GM21390 (cell line): ENCODE results near the gene POLDIP3.

Experiments
- ATAC-seq: cut with Tn5 transposase; IDR thresholded peaks from one replicate; pipeline ENCODE4 v1.9.1; 2021; ENCODE audit not compliant: unreplicated experiment

POLDIP3 gene, protein sequence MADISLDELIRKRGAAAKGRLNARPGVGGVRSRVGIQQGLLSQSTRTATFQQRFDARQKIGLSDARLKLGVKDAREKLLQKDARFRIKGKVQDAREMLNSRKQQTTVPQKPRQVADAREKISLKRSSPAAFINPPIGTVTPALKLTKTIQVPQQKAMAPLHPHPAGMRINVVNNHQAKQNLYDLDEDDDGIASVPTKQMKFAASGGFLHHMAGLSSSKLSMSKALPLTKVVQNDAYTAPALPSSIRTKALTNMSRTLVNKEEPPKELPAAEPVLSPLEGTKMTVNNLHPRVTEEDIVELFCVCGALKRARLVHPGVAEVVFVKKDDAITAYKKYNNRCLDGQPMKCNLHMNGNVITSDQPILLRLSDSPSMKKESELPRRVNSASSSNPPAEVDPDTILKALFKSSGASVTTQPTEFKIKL

DNA sequence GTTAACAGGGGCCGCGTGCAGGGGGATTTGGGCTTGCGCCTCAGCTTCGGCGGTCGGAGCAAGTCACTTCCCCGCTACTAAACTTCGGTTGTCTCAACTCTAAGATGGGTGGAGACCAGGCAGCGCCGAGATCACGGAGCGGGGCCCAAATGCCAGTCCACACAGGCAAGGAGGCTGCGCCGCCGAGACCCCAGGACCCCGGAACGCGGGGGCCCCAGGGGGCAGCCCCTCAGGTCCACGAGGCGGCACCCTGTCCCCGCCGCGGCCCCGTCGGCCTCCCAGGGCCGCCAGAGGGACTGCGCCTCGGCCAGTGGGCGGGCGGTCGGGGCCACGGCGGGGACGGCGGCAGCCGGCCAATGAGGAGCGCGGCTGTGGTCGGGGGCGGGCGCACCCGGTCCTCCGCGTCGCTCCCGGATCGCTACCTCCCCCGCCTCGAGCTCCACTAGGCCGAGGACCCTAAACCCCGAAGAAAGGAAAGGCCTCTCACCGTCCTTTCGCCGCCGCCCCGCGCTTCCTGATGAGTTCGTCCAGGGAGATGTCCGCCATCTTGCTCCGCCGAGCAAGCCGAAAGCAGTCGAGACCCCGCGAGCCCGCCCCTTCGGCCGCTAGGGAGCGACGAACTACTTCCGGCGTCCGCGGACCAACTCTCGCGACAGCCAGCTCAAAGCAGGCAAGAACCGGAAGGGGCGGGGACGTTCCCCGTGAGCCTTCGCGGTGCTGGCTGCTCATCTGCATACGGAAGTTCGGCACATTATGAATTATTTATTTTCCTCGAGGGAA, at the start of gene POLDIP3:
Gene POLDIP3 (minus strand): TSS at position 572 of the 780 bp plus-strand sequence. CDS start 26 bp downstream, at position 546.
- ATAC-seq = peak; percentile 60

DNA sequence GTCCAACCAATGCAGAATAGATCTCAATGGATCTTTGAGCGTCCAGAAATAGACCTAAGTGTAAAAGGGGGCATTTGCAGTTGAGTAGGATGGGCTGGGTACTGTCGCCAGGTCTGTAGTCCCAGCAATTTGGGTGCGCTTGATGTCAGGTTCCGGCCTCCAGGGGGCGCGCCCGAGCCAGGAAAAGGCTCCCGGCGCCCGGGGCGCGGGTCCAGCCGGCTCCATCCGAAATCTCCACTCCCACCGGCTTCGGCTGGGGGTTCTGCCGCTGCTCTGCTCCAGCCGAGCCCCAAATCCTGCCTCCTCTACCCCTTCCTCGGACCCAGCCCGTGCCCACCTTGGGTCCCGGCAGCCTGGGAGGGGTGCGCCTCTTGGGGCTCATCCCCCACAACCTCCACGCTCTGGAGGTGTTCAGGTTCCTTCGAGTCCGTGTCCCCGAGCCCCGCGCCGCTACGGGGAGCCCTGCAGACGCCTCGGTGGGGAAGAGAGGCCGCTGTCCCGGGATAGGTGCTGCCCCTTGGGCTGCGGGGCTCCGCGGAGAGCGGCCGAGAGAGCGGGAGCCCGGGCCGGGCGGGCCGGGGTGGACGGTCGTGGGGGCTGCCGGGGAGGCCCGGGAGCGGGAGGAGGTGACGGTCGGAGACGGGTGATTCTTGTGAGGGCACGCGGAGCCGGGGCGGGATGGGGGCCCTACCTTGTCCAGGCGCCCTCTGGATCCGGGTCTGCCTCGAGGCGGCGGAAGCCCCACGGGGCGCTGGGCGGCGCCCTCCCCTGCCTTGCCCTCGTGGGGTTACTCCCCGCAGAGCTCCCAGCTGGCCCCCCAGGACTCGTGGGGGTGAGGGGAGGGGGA, 47.5 kb upstream of the POLDIP3 start:
- no peak for ATAC-seq

DNA sequence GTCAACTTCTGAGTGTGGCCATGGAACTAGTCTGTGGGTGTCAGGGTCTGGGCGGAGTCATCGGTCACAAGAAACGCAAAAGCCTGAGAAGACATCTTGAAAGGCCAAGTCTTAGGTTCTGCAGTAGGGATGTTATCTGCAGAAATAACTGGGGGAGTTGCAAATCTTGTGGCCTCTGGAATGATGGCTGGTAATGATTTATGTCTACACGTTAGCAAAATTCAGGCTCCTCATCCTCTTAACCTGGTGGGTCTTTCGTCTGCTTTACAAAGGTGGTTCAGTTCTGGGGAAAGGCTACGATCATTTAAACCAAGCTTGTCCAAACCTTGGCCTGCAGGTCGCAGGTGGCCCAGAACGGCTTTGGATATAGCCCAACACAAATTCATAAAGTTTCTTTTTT, 41.9 kb upstream of the POLDIP3 start:
- ATAC-seq = no peak

DNA sequence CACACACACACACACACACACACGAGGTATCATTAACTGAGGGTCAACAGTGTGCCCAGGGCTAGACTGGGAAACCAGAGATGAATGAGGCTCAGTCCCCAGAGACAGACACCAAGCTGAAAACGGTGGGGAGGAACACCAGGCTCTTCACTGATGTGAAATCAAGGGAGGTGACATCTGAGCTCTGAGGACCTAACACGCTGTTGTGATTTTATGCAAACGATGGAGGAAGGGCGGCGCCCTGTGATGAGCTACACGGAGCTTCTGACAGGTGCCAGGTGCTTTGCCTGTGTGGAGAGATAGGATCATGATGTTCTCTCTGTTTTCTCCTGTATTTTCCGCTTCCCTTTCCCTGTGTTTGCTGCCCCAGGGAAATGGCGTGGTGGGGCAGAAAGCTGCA, 41.0 kb upstream of the POLDIP3 start:
- no peak for ATAC-seq

DNA sequence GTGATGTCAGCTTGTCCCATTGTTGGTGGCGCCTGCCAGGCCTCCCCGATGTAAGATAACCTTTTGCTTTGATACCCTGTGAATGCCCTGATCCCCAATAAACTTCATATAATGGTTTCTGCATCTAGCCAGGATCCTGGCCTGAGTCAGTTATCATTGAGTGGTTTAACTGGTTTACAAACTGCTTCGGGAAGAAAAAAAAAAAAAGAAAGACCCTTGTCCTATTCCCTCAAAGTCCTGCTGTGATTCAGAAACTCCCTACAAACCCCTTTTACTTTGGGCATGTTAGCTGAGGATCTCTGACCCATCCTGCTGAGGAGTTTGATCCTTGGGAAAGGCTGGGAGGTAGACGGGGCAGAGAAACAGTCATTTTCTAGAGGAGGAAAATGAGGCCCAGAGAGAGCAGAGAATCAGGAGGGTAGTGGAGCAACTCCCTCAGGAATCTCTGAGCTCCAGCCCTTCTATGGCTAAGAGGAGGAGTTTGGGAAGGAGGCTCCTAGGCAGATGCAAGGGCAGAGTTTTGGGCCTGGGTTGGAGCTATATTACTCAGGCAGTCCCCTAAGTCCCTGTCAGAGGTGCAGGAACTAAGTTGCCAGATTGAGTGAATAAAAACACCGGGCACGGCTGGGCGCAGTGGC, 39.9 kb upstream of the POLDIP3 start:
- ATAC-seq = no peak

DNA sequence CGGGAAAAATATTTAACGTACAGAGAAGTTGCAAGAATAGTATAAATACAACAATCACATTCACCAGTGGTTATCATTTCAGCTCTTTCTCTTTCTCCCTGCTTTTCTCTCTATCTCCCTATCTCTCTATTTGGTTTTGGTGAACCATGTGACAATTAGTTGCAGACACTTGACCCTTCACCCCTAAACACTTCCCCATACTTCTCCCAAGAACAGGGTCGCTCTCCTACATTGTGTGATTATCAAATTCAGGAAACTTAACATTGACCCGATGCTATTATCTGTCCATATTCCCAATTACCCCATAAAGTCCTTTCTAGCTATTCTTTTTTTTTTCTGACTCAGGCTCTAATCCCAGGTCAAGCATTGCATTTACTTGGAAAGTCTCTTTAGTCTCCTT, 39.3 kb upstream of the POLDIP3 start:
- no peak for ATAC-seq

DNA sequence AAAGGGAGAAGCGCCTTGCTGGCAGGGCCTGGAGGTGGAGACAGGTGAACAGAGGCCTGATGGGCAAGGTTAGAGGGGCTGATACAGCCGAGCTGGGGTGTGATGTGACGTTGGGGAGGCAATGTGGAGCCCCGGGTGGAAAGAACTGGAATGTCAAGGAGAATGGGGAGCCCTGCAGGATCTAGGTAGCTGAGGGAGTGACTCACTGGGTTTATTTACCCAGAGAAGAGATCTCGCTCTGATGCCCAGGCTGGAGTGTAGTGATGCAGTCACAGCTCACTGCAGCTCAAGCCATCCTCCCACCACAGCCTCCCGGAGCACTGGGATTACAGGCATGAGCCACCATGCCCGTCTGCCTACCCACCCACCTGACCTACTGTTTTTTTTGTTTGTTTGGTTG, 36.5 kb upstream of the POLDIP3 start:
- no peak for ATAC-seq

DNA sequence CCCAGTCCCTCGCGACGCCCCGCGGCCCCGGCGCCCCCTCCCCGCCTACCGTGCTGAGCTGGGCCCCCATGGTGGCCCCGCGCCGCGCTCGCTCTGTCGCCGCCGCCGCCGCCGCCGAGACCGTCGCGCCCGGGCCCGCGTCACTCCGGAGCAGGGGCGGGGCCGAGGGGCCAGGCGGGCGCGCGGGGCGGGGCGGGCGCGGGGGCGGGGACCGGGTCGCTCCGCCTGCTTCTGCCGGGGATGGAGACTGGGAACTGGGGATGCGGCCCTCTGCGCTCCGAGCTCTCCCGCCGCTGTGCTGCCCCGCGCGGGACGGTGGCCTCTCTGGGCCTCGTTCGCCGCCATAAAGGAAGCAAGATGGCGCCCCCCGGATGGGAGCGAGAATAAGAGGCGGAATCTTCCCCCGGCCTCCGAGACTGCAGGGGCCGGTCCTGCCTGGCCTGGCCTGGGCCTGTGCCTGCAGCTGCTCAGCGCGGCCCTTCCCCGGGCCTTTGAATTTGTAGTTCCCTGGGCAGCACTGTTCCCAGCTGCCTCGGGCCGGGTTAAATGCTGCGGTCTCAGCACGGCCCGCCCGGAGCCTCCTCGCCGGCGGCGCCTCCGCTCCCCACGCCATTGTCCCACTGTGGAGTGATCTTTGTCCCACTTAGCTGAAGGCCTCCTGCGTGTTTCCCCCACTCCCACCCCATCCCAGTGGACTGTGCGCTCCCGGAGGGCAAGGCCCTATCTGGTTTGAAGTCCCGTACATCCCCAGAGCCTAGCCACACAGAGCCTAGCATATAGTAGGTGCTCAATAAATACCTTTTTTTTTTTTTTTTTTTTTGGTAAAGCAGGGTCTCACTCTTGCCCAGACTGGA, 34.8 kb upstream of the POLDIP3 start, which contains the start of gene CYB5R3:
Gene CYB5R3 (minus strand): TSS at position 147 of the 854 bp plus-strand sequence. CDS start 77 bp downstream, at position 70.
- peak; percentile 49 for ATAC-seq

DNA sequence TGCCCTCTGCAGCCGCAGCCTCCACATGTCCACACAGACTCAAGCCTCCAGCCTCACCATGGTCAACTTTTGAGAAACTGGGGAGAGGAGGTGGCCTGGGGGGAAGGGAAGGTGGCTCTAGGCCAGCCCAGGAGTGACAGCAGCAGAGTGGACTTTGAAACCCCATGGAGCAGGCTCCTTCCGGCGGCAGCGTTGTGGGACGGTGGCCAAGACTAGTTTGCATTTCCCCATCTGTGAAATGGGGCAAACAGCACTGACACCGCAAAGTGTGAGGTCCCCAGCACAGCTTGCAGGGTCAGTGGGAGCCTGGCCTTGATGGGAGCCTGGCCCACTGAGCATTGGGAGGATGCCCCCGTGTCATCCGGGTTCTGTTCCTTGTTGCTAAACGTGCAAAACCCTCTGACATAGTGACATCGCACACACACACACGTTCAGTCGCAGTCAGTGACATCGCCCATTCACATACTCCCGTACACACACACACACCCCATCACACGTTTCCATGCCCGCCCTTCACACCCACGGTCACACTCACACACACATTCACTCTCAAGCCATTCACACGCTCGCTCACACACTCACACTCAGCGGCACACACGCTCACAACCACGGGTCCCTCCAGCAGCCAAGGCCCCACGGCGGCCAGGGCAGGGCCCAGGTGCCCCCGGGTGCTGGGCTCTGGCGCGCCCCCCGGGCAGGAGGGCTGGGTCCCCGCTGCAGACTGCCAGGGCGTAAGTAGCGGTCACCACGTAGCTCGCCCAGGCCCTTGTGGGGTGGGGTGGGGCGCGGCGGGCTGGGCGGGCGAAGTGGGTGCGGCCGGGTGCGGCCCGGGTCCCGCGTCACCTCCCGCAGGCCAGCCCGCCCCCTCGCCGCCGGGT, 33.9 kb upstream of the POLDIP3 start:
- peak; percentile 28 for ATAC-seq

DNA sequence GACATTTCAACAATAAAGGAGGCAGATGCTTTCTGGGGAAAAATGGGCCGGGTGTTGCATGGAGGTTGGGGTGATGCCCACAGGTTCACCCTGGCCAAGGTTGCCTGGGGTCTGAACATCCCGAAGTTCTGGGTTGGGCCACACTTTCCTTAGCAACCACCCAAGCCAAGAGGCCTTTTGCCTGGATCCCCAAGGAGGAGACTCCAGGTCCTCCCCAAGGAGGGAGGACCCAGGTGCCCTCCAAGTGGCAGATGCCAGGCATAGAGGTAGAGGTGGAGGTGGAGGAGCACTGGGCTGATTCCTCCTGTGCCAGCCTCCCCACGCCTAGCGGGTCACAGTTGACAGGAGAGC, 33.3 kb upstream of the POLDIP3 start:
- ATAC-seq = no peak

DNA sequence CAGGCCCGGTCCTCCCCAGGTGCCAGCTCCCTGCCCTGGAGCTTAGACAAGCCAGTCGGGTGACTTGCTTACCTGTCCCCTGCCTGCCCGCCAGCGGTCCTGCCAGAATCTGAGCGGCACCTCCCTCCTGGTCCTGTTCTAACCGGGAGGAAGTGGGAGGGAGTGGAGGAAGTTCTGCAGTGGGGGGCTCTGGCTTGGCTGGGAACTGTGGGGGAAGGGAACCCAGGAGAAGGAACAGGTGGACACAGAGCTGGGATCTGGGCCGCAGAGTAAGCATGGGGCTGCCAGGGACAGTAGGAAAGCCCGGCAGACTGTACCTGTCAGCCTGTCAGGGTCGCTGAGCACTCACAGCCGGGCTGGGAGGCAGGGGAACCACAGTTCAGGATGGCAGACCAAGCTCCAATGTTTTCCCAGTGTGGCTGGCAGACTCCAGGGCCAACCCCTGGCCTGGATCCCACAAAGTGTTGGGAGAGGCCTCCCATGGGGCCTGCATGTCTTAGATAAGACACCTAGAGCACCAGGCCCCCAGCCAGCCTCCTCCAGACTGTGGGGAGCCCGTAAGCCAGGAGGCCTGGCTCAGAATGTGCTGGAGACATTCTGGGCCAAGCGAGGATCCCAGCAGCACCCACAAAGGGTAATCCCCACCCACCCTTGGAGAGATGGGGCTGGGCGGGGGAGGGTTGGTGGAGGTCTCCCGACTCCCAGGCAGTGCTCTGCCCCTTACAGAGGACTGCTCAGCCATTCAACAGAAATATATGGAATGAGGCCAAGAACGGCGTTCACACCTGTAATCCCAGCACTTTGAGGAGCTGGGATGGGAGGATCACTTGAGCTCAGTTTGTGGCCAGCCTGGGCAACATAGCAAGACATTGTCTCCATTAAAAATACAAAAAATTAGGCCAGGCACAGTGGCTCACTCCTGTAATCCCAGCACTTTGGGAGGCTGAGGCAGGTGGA, 32.2 kb upstream of the POLDIP3 start:
- ATAC-seq = no peak

DNA sequence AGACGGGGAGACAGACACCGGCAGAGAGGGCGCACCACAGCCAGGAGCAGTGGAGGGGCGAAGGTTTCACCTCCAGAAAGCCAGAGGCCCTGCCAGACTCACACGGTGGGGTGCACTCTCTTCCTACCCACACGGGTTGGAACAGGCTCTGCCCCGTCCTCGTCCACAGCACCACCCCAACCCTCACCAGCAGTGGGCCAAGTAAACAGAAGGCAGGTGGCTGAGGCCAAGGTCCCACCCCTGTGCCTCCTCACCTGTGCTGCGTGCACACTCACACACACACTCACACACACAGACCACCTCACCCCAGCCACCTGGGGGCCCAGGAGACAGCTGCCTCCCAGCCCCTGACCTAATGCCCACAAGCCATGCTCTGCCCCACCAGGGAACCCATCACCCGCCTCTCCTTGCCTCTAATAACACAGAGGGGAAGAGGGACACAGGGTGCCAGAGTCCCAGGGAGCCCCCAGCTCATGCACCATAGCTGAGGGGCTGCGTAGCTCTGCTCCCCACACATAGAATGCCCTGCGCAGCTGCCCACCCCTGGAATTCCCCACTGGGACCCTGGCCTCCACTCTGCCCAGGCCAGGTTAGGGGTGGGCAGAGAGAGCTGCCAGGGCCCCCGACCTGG, 31.4 kb upstream of the POLDIP3 start:
- ATAC-seq = no peak

DNA sequence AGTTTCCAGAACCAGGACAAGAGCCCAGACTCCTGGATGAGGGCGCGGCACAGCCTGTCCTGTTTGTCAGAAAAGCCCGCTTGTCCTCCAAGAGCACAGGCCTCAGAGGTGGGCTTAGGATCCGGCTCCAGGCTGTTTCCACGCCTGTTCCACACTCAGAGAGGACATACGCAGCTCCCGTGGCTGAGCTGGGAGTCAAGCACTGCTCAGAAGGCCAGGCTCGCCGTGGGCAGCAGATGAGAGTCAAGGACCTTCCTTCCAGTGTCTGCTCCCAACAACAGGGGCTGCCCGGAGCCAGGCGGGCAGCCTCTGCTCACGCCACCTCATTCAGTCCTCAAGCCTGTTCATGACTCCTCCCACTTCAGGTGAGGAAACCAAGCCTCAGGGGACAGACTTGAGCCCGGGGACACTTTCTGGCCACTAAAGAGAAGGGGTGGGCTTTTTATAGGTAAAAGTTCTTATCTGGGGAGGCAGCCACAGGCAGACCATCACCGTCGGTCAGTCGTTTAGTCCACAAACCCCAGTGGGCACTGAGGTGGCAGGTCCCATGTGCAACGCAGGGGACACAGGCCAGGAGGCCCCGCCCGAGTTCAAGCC, 30.8 kb upstream of the POLDIP3 start:
- no peak for ATAC-seq

DNA sequence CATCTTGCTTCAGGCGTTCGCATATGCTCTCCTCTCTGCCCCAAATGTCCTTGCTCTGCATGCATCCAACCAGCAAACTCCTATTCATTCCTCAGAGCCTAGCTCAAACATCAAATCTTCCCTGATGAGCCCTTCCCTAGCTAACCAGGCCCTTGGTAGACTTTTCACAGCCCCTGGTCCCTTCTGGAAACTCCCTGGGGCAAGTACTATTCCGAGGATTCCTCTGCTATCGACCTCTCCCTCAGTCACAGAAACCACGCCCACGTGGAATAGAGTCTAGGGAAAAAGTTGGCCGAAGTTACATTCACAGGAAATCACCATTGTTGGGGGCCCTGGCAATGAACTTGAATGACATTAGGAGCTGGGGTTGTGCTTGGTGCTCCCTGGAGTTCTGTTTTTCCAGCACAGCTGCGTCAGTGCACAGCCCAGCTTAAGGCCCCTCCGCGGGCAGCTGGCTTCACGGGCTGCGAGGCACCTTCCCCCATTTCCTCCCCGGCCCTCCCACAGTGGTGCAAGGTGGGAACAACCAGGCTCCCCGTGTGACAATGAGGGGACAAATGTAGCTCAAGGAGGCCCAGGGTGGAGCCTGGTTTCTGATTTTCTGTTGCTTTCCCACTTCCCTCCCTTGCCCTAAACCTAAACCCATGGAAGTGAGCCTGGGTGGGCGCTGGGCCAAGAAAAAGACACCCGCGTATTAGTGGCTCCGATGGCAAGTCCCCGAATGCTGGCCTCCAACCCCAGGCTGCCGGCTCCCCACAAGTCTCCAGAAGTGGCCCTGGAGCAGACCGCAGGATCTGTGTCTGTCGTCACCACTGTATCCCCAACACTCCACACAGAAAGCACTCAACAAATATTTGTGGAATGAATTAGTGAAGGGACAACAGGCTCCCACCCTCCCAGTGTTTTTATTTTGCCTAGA, 30.0 kb upstream of the POLDIP3 start:
- ATAC-seq = no peak

DNA sequence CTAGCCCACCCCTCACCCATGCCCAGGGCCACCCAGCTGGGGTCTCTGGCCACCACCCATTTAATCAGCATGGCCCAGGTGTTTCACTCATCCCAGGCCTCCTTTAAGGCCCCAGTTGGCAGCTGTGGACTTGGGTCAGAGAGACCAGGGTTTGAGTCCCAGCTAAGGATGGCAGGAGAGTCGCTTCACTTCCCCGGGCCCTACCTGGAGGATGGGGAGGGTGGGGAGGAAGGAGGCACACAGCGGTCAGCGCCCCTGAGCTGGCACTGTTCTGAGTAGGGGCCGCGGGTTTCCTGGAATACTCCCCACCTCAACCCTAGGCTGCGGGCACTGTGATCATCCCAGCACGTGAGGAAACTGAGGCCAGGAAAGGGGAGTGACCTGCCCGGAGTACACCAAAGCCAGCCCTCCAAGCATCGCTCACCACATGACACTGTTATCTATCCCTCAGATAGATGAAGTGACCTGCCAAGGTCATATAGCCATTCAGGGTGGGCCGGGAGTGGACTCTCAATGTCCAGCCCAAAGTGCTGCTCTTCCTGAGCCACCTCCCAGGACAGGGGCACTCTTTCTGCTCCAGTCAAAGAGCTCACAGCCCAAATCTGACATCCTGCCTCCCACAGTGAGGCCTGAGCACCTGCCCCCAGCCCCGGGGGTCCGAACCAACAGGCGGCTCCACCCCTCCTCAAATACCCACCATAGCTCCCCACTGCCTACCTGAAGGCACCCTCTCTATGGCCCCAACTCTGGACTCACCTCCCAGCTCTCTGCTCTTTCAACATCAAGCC, 29.1 kb upstream of the POLDIP3 start:
- no peak for ATAC-seq
